DMS153 (cell line): ENCODE measurements around the gene DEFB123.

ENCODE experiments used
- DNase-seq: peaks from one replicate; lab custom pipeline; 2025; lab: John Stamatoyannopoulos, UW

DEFB123 gene

DNA sequence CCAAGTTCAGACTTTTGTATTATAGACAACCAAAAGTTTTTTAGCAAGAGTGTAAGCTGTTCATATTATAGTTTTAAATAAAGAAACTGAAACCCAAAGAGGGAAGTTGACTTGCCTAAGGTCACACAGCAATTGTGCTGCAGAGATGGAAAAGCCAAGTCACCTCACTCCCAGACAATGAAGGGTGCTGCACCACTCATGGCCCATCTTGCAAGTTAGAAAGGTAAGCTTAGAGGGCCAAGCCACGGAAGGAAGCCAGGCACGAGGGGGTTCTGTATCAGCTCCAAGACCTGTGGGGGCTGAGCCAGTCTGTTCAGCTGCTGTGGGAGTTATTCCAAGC lies 33.6 kb downstream of the DEFB123 start:
- no peak for DNase-seq

DNA sequence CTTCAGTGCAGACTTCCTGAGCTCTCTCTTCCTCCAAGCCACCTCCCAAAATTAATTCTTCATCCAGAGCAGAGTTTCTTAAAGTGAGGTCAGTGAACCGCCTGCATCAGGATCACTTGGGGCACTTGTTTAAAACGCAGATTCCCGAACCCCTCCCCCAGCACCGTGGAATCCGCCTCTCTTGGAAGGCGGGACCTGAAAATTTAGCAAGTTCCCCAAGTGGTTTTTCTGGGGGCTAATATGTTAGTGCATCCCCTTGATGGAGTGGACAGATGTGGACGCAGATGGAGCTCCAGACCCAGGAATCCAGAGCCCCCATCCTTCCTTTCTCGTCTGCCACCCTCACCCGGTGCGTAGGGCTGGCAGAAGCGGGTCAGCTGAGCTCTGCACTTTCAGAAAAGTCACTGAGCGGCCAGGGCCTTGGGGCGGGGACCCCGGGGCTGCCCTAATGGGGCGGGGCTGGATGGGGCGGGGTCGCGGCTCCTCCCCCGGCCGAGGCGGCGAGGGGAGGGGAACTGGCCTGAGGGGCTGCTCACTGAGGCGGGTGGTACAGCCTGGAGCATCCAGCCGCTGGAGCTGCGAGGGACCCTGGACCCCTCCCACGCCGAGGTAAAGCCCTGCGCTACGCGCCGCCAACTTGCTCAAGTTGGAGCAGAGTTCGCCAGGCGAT lies 34.5 kb downstream of the DEFB123 start, which contains the start of the genes DEFB124 and REM1:
DEFB124 (minus strand) TSS at position 370 of the 670 bp plus-strand sequence. CDS start 2,114 bp downstream, outside the sequence.
REM1 (plus strand) TSS at position 531 of the 670 bp plus-strand sequence. CDS start 1,158 bp downstream, outside the sequence.
- DNase-seq = no peak

DNA sequence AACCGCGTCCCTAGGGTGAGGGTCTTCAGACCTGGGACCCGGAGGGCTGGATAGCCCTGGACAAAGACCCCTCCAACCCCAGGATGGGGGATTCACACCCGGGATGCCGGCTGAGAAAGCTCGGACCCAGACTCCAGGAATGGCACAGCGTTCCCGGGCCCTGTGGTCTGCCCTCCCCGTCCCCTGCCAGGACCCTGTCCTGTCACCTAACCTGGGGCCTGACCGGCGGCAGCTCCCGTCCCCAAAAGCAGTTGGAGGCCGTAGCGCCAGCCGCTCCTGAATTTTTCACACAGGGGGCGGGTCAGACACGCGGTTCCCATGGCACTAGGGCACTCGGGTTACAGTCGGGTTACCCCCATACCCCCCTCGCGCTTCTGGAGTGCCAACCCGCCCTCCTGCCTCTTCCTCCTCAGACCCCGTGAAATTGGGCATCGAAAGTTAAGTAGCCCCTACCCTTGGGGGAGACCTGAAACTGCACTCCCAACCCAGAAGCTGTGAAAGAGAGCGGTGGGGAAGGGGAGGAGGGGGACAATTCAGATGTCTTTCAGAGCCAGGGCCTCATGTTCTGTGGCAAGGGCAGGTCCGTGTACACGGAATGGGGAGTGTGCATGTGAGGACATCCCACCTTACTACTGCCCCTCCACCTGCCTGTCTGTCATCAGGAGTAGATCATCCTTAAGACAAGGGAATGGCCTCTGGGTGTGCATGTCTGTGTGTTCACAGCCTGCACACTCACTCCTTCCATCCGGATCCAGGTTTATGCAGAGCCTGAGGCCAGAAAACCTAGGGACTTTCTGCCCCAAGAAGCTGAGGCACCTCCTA lies 35.3 kb downstream of the DEFB123 start:
- DNase-seq = no peak

DNA sequence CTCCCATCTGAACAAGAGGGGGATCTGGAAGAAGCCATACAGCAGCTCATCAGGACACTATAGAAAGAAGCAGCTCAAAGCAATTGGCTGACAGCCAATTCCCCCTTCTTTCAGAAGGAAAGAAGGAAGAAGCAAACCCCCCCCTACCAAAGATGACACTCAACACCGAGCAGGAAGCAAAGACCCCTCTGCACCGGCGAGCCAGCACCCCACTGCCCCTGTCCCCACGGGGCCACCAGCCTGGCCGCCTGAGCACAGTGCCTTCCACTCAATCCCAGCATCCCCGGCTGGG lies 35.8 kb downstream of the DEFB123 start:
- DNase-seq = no peak

DNA sequence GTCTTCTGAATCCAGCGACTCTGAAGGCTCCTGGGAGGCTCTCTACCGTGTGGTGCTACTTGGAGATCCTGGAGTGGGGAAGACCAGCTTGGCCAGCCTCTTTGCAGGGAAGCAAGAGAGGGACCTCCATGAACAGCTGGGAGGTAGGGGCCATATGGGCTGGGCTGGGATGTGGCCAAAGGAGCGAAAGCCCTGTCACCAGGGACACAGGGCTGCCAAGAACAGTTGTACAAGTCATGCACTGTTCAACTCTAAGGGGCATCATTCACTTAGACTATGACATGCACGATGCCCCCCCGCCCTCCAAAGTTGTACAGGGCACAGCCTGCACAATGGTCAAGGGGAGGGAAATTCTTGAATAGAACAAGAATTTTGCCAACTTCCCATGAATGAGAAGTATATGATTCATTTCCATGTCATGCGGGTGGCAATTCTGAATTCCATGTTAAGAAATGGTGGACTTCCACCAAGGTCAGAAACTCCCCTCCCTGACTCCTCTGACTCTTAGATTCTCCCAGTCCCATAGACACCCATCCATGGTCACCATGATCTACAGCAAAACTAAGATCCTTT lies 36.3 kb downstream of the DEFB123 start:
- DNase-seq = no peak

DNA sequence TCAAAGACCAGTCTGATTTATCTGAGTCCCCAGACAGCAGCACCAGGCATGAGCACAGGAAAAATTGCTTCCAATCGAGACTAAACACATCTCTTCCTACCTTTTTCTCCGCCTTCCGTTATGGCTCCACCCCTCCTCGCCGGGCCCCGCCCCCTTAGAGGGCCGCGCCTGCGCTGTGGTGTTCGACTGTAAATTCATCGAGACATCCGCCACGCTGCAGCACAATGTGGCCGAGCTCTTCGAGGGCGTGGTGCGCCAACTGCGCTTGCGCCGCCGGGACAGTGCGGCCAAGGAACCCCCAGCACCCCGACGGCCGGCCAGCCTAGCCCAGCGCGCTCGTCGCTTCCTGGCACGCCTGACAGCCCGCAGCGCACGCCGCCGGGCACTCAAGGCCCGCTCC lies 43.6 kb downstream of the DEFB123 start:
- DNase-seq = no peak

DNA sequence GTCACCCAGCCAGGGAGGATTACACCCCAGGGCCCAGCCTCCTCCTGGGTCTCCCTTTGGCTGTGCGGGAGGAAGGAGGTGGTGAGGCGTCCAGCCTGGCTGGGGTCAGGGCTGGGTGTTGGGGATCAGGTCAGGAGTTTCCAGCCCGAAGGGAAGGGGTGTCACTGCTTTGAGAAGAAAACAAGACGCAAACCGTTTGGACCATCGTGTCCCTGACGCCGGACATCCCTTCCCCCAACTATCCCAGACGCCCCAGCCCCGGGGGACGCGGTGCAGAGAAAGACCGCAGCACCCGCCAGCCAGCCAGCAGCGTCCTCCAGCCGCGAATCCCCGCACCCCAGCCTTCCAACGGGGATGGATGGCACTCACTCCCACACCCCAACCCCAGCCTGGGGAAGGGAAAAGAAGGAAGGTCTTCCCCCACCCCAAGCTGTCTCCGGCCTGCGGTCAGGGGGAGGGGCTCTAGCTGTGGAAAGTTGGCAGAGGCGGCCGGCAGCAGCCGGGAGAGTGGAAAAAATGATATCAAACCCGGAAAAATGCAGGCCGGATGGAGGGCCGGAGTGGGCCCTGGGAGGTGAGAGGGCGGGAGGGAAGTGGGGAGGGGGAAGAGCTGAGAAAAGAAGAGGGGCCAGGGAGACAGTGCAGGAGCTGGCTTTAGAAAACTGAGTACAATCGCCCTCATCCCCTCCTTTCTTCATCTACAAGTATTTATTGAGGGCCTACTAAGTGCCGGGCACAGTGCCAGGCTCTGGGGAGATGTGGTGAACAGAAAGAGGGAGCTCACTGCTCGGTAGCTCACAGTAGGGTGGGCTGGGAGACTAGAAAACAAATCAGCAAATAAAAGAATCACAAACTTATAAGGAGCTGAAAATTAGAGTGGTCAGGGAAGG lies 45.3 kb downstream of the DEFB123 start:
- no peak for DNase-seq

DNA sequence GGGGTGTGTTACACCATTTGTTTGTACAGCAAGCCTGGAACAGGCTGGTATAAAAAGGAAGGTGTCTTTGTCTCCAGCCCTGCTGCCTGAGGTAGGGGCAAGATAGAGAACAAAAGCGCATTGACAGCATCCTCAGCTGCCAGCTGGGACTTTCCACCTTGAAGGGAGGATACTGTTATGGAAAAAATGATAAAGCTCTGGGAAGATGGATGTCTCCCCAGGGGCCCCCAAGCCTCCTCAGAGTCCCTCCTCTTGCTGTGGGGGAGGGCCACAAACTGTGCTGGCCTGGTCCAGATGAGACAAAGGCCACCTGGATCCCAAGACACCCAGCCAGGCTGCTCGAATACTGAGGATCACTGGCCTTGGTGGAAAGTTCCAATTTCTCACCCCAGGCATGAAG lies 47.7 kb downstream of the DEFB123 start:
- DNase-seq = no peak

DNA sequence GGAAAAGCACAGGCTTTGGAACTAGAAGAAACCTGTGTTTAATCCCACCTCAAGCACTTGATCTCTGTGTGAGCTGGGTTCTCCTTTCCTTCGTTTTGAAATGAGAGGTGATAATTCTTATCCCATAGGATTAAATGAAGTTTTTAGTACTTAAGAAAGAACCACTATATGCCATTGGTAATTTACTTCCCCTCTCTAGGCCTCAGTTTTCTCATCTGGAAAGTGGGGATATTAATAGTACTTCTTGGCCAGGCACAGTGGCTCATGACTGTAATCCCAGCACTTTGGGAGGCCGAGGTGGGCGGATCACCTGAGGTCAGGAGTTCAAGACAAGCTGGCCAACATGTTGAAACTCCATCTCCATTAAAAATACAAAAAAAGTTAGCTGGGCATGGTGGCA lies 48.7 kb downstream of the DEFB123 start:
- no peak for DNase-seq

DNA sequence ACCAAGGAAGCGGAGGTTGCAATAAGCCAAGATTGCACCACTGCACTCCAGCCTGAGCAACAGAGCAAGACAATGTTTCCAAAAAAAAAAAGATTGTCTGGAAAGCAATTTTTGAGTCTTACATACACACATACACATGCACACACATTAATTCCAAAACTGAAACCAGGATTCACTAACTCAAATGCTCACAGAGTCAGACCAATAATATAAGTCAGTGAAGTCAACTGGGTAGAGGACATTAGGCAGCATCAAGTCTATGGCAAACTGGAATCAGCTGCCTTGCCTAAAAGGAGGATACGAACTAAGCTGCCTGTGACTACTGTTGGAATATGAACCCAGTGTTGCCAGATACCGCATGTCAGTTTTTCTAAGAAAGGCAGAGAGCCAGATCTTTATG lies 50.3 kb downstream of the DEFB123 start:
- DNase-seq = no peak

DNA sequence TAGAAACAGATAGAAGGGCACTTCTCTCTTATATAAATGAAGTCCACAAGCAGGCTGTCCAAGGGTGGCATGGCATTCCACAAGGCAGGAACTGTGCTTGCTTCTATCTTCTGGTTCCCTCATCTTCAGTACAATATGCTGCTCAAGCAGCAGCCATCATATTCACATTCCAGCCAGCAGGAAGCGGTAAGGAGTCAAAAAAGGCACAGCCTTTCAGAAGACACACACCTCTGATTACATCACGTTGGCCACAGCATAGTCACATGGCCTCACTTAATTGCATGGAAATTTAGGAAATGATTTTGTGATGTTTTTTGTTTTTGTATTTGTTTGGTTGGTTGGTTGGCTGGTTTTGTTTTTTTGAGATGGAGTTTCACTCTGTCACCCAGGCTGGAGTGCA lies 53.7 kb downstream of the DEFB123 start:
- no peak for DNase-seq

DNA sequence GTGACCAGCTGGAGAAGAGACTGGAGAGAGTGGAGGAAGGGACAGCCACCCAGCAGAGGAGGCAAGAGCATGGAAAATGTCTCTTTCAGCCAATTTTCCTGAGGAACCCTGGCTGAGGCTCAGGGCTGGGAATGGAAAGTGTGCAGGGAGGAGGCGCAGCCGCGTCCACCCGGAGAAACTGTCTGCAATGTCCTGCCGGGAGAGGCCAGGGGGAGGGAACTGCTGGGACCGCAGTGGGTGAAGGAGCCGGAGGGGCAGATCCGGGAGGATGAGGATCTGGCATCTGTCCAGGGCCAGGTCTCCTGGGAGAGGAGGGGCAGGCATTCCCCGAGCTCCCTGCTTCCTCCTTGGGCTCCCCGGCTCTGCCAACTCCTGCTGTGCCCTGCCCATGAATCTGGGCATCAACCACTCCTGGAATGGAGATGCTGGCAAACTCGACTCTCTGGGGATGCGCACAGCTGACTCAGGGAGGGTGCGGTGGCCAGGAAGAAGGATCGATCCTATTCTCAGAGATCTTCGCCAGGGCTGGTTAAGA lies 56.4 kb downstream of the DEFB123 start:
- no peak for DNase-seq

DNA sequence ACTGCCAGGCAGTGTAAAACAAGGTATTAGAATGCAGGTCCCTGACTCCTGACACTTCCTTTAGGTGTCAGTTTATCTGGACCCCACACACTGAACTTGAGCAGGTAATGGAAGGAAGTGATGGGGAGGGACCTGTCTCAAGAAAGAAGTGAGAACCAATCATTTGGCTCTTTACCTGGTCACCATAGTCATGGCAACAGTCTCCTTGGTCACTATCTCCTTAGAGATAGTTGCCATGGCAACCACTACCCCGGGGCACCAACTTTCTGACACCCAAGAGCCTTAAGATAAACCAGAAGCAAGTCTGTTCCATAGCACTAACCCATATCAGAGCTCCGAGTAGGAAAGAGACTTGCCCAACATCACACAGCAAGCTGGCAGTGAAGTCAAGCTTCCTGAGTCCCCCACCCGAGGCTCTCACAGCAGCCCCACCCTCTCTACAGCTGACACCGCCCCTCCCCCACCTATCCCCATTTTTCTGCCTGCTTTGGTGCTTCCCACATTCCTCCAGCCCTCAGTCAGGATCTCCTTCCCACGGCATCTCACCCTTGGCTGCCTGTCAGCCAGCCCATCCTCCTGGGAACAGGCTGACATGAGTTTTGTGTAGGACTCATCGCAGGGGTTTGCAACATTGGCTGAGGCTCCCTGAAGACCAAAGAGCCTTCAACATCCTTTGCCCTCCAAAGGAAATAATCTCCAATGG lies 57.6 kb downstream of the DEFB123 start:
- no peak for DNase-seq
